T-cell (primary cell): ENCODE results near the gene SLCO2B1. TPM values are rescaled to one million over a fixed set of nuclear protein-coding genes. Genes with fewer than 3 reads are reported as not detected.

Experiments
- ATAC-seq, 4 experiments: fragments of 200-7000 bp in 3 of 4; fragments of 150-1000 bp in 1 of 4; cut with Tn5 transposase; replicated peaks in 1 of 4; 1 replicate in 3 of 4; 2 replicates in 1 of 4; pipeline ENCODE4 v1.10.0; 2021; ENCODE audit warnings: moderate library complexity in 3 of 4, mild to moderate bottlenecking in 2 of 4, moderate number of reproducible peaks in 1 of 4
- CTCF ChIA-PET, 2 donors: fragments of 300-600 bp; sonication (Branson Sonifier 250); formaldehyde crosslinking; loops; one replicate each; lab custom pipeline; 2022; ENCODE audit warnings: antibody characterized with exemption in 2 of 2; lab: Charles Lee
- POLR2A ChIA-PET, 2 donors: fragments of 300-600 bp; sonication (Branson Sonifier 250); formaldehyde crosslinking; loops; one replicate each; lab custom pipeline; 2022; ENCODE audit warnings: antibody characterized with exemption in 2 of 2; lab: Charles Lee
- DNase-seq, 35 experiments: peaks; one replicate each; pipeline versions ENCODE4 v3.0.0 to v3.0.0-alpha.2; 2013 to 2023
- H3K27ac ChIP-seq: one replicate; pipeline ENCODE4 v1.5.1; 2013; ENCODE audit warnings: low read length
- H3K27me3 ChIP-seq, 2 experiments: replicated peaks in 1 of 2; 1 replicate in 1 of 2; 2 replicates in 1 of 2; pipeline versions ENCODE4 v1.6.1 to v1.7.0; 2013; ENCODE audit warnings: low read length in 1 of 2, mixed read lengths in 1 of 2; ENCODE audit not compliant: control insufficient read depth in 2 of 2, insufficient read depth in 2 of 2; ENCODE audit errors: extremely low read depth in 1 of 2
- H3K36me3 ChIP-seq, 2 donors: 1 replicate in 1 of 2; 2 replicates in 1 of 2; pipeline versions ENCODE4 v1.6.1 to v1.7.0; 2013; ENCODE audit warnings: low read length in 1 of 2; ENCODE audit not compliant: control insufficient read depth in 2 of 2, insufficient read depth in 1 of 2; ENCODE audit errors: extremely low read depth in 1 of 2
- H3K4me1 ChIP-seq, 2 experiments: 1 replicate in 1 of 2; 2 replicates in 1 of 2; pipeline versions ENCODE4 v1.6.1 to v1.7.0; 2013; ENCODE audit warnings: low read length in 2 of 2, mixed read lengths in 1 of 2; ENCODE audit not compliant: insufficient read depth in 2 of 2, control insufficient read depth in 1 of 2; ENCODE audit errors: extremely low read depth in 1 of 2
- H3K4me3 ChIP-seq, 2 donors: 1 replicate in 1 of 2; 2 replicates in 1 of 2; pipeline versions ENCODE4 v1.5.1 to v1.7.0; 2013; ENCODE audit warnings: mild to moderate bottlenecking in 2 of 2, low read length in 1 of 2, moderate library complexity in 1 of 2; ENCODE audit not compliant: control insufficient read depth in 1 of 2; ENCODE audit errors: extremely low read depth in 1 of 2
- H3K9me3 ChIP-seq: 2 replicates; pipeline ENCODE4 v1.7.0; 2013
- H3K27ac Mint-ChIP-seq, 2 donors: one replicate each; pipeline ENCODE4 v1.8.0; 2020 to 2021; ENCODE audit warnings: mild to moderate bottlenecking in 2 of 2, mixed read lengths in 2 of 2
- H3K27me3 Mint-ChIP-seq, 2 donors: one replicate each; pipeline ENCODE4 v1.8.0; 2021 to 2022; ENCODE audit warnings: mixed read lengths in 2 of 2
- H3K36me3 Mint-ChIP-seq: one replicate; pipeline ENCODE4 v1.8.0; 2021; ENCODE audit warnings: mixed read lengths
- H3K4me1 Mint-ChIP-seq, 3 donors: one replicate each; pipeline ENCODE4 v1.8.0; 2020 to 2022; ENCODE audit warnings: mixed read lengths in 3 of 3, mild to moderate bottlenecking in 1 of 3
- H3K4me3 Mint-ChIP-seq, 3 donors: one replicate each; pipeline ENCODE4 v1.8.0; 2020 to 2022; ENCODE audit warnings: mild to moderate bottlenecking in 3 of 3, mixed read lengths in 3 of 3, moderate library complexity in 3 of 3
- H3K9me3 Mint-ChIP-seq, 3 donors: one replicate each; pipeline ENCODE4 v1.8.0; 2020 to 2022; ENCODE audit warnings: mixed read lengths in 3 of 3
- WGBS: methylation state at CpG from one replicate; pipeline ENCODE4 v1.1.5; 2013; ENCODE audit warnings: missing lambda C conversion rate; ENCODE audit not compliant: insufficient coverage; 5-methylcytosine and 5-hydroxymethylcytosine counted together
- total RNA-seq, 35 experiments: library from RNA in 6 of 35; stranded (reverse) in 6 of 35; fragments of 120-200 nt in 1 of 35; gene quantifications; one replicate each; pipeline versions ENCODE4 v1.2.1 to v1.2.4 and lab custom pipeline; 2013 to 2026

Gene SLCO2B1
- total RNA-seq, 5 donors from 2014 or later (not counting 1 experiment from before 2014, with no cell fraction given) = 0.55 to 0.79 (median 0.63) TPM; not detected in 2

DNA sequence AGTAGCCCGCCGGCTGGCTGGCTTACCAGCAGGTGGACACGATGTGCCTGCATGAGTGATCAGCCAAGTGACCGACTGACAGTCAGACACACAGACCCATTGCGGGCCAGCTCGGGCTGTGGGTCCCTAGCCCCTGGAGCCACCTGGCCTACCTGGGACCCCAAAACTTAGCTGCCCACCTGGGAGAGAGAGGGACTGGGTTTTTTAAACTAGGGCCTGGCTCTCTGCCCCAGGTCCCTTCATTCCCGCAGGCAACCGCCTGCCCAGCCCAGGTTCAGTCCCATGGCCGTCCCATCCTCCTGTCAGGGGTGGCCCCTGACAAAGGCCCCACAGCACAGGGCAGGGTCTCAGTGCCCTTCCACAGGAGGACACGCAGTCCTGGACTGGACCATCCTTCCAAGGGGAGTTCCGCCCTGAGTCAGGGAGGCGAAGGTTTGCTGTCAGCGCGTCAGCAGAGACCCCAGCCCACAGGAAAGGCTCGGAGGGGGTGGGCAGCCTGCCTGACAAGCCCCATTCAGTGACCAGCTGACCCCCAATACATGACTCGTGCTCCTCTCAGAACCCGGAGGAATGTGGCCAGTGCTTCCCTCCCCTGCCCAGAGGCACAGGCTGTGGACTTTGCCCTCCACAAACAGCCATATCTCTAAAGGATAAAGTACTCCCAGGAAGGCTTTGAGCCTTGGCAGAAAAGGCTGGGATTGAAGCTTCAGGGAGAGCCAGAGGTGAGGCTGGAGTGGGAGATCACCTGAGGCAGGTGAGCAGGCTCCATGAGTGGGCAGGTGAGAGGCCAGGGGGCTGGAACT, 8.4 kb downstream of the SLCO2B1 start:
- ATAC-seq (no peak), DNase-seq (no peak)
- no peak overlapping the region for H3K4me3 ChIP-seq
- ChIA-PET POLR2A (no interaction called here), CTCF (no interaction called here)
- no peaks in the 10 kb centered on the region for H3K4me1 ChIP-seq
- H3K36me3 ChIP-seq = no peaks in the 10 kb centered on the region
- no peaks in the 10 kb centered on the region for H3K27me3 ChIP-seq
- H3K9me3 ChIP-seq = no peaks in the 10 kb centered on the region
- Mint-ChIP-seq H3K4me3 (no peak overlapping the region), H3K27ac (no peak overlapping the region), H3K36me3 (no peaks in the 10 kb centered on the region), H3K4me1 (peaks cover 0 to 7% (median 0%) of the 10 kb centered on the region in 3 donors), H3K27me3 (peaks cover 0 to 2% of the 10 kb centered on the region in 2 donors), H3K9me3 (peaks cover 0 to 10% (median 5%) of the 10 kb centered on the region in 3 donors)
- 91% methylated on average over 14 of the region's 17 CpGs for WGBS
- no peak overlapping the region for H3K27ac ChIP-seq

DNA sequence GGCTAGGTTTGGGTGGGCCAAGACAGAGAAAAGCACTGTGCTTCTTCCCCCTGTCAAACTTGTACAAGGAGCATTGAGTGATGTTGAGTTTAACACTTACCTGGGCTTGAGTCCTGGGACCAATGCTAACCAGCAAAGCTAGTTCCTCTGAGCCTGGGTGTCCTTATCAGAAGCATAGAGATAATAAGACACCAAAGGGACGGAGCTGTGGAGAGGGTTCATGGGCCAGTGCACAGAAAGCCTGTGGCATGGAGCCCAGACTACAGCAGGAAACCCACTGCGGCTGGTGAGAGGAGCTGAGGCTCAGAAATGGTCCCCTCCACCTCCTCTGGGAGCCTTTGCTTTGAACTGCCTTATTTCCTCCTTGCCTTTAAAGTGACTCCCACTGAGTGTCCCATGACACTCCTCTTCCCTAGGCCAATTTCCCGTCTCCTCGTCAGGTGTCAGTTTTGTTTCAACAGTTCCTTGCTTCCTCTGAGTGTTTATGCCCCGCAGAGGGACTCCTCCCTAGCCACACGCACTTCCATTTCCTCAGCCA, 9.4 kb downstream of the SLCO2B1 start:
- Mint-ChIP-seq H3K4me3 (no peak overlapping the region), H3K27me3 (peaks cover 0 to 2% of the 10 kb centered on the region in 2 donors), H3K4me1 (peaks cover 0 to 7% (median 0%) of the 10 kb centered on the region in 3 donors), H3K9me3 (peaks cover 0 to 10% (median 5%) of the 10 kb centered on the region in 3 donors), H3K27ac (no peak overlapping the region), H3K36me3 (no peaks in the 10 kb centered on the region)
- Histone ChIP-seq H3K27me3 (no peaks in the 10 kb centered on the region), H3K36me3 (no peaks in the 10 kb centered on the region), H3K4me3 (no peak overlapping the region), H3K4me1 (no peaks in the 10 kb centered on the region), H3K9me3 (no peaks in the 10 kb centered on the region), H3K27ac (no peak overlapping the region)
- POLR2A ChIA-PET = no interaction called here
- 56% methylated on average over 4 of the region's 6 CpGs for WGBS
- CTCF ChIA-PET = no interaction called here
- DNase-seq = no peak
- no peak for ATAC-seq

DNA sequence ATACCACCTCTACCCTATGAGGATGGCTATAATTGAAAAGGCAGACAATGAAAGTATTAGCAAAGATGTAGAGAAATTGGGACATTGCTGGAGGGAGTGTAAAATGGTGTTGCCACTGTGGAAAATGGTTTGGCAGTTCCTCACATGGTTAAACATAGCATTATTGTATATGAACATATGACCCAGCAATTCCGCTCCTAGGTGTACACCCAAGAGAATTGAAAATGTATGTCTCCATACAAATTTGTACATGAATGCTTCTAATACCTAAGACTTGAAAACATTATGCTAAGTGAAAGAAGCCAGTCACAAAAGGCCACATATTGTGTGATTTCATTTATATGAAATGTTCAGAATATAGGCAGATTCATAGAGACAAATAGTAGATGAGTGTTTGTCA, 10.0 kb downstream of the SLCO2B1 start:
- no peaks in the 10 kb centered on the region for H3K27me3 ChIP-seq
- WGBS = no CpG with 5 or more reads among the region's 1 CpG
- POLR2A ChIA-PET = no interaction called here
- no peaks in the 10 kb centered on the region for H3K4me1 ChIP-seq
- no peaks in the 10 kb centered on the region for H3K9me3 ChIP-seq
- H3K36me3 Mint-ChIP-seq = no peaks in the 10 kb centered on the region
- H3K27ac ChIP-seq = no peak overlapping the region
- H3K27ac Mint-ChIP-seq = no peak overlapping the region
- no peak overlapping the region for H3K4me3 Mint-ChIP-seq
- H3K4me3 ChIP-seq = no peak overlapping the region
- H3K27me3 Mint-ChIP-seq = peaks cover 0 to 2% of the 10 kb centered on the region in 2 donors
- peaks cover 0 to 10% (median 5%) of the 10 kb centered on the region in 3 donors for H3K9me3 Mint-ChIP-seq
- DNase-seq (no peak), ATAC-seq (no peak)
- H3K4me1 Mint-ChIP-seq = peaks cover 0 to 7% (median 0%) of the 10 kb centered on the region in 3 donors
- H3K36me3 ChIP-seq = no peaks in the 10 kb centered on the region
- CTCF ChIA-PET = no interaction called here

DNA sequence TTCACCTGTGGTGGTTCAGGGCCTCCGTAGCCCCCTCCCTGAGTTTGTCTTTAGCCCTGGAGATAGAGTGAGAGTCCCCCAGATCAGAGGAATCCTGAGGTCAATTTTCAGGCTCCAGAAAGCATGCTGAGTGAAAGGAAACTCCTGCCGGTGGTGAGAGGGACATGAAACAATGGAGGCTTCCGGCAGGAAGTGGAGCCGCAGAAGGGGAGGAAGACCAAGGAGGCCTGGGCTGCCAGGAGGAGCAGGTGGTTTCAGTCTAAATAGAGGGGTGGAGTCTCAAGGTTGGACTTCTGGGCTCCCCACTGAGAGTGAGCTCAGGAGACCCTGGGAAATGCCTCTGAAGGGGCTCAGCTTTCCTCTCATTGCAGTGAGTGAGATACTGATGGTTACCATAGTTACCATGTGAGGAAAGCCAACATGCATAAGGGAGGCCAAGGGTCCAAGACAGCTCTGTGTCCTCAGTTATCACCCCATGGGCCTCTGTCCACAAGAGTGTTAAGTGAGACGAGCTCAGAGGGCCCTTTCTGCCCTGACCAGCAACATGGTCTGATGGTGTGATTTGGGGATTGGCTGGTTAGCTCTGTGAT, 10.7 kb downstream of the SLCO2B1 start:
- Histone ChIP-seq H3K27me3 (no peaks in the 10 kb centered on the region), H3K27ac (no peak overlapping the region), H3K36me3 (no peaks in the 10 kb centered on the region), H3K9me3 (no peaks in the 10 kb centered on the region), H3K4me3 (no peak overlapping the region), H3K4me1 (no peaks in the 10 kb centered on the region)
- CTCF ChIA-PET = interaction anchor here in 1 of 2 donors (0.6 kb wide), 1 partner anchor 37 kb away, joined by 3 read pairs; no protein-coding TSS in a partner anchor
- no peak overlapping the region for H3K4me3 Mint-ChIP-seq
- H3K27ac Mint-ChIP-seq = no peak overlapping the region
- peaks cover 0 to 2% of the 10 kb centered on the region in 2 donors for H3K27me3 Mint-ChIP-seq
- POLR2A ChIA-PET = no interaction called here
- no peaks in the 10 kb centered on the region for H3K36me3 Mint-ChIP-seq
- H3K9me3 Mint-ChIP-seq = peaks cover 0 to 10% (median 5%) of the 10 kb centered on the region in 3 donors
- no peak for DNase-seq
- peak in 1 of 4 experiments; percentile 35 for ATAC-seq
- 61% methylated on average over 3 of the region's 5 CpGs for WGBS
- peaks cover 0 to 7% (median 0%) of the 10 kb centered on the region in 3 donors for H3K4me1 Mint-ChIP-seq

DNA sequence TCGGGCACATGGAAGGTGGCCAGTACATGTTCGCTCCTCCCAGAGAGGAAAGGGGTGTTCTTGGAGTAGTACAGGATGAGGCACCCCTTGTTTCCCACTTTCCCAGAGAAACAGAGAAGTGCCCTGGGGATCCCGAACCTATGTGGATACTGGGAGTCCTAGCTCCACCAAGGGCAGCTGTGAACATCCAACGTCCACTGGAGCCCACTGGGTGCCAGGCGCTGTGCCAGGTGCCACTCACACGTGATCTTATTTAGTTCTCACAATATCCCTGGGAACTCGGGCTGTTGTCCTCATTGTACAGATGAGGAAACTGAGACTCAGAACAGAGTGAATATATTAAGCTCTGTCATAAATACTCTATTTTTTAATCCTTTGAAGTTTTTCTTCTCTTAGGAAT, 12.0 kb downstream of the SLCO2B1 start:
- Mint-ChIP-seq H3K27me3 (peaks cover 0 to 2% of the 10 kb centered on the region in 2 donors), H3K27ac (no peak overlapping the region), H3K4me1 (peaks cover 0 to 7% (median 0%) of the 10 kb centered on the region in 3 donors), H3K36me3 (no peaks in the 10 kb centered on the region), H3K4me3 (no peak overlapping the region), H3K9me3 (peaks cover 0 to 10% (median 5%) of the 10 kb centered on the region in 3 donors)
- no peak overlapping the region for H3K27ac ChIP-seq
- CTCF ChIA-PET = no interaction called here
- no peaks in the 10 kb centered on the region for H3K4me1 ChIP-seq
- no peak for ATAC-seq
- no peak for DNase-seq
- H3K27me3 ChIP-seq = peaks cover 0 to 2% of the 10 kb centered on the region in 2 experiments
- WGBS = 35% methylated on average over 2 of the region's 7 CpGs
- no peak overlapping the region for H3K4me3 ChIP-seq
- H3K9me3 ChIP-seq = no peaks in the 10 kb centered on the region
- POLR2A ChIA-PET = no interaction called here
- no peaks in the 10 kb centered on the region for H3K36me3 ChIP-seq
